Stimulated activated CD4-positive, alpha-beta T cell treated with anti-CD3 and anti-CD28 coated beads, Interleukin-12 subunit alpha, Interleukin-12 subunit beta, amount 100 ng/mL, for 48 hours (primary cell): ENCODE data around the gene DCC.

Experiments
- DNase-seq, 3 donors: peaks; one replicate each; pipeline ENCODE4 v3.0.0-alpha.2; 2020; ENCODE audit warnings: low read depth in 2 of 3, low spot score in 1 of 3

The DCC gene

DNA sequence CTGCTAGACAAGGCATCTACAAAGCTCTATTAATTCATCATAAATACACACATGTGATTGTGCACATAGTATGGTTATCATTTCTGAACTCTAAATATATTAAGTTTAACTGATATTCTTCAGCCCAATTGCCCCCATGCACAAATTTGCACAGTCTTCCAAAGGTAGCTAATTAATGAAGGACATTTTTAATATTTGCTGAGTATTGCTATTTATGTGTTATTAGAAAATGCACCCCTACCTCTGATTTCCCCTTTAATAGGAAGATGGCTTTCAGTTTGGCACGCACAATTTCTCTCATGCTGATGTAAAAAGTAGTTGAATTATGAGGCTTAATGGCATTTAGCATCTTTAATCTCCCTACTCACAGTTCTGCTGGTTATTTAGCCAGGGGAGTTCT, 242.1 kb downstream of the DCC start:
- no peak for DNase-seq

DNA sequence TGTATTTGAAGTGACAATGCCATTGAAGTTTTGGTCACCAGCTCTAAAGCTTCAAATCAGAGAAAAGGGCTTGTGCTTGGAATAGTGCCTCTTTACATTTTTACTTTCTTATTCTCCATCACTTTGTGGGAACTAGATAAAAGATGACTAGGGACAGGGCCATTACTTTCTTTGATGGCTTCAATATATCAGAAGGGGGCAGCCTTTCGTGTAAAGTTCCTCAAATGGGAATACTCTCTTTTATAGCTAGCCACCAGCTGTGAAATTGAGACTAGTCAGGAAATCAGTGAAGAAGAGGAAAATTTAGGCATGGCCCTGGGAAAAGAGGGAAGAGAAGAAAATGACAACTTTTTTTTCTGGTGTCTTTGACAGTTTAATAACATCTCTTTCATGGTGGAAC, 242.5 kb downstream of the DCC start:
- no peak for DNase-seq

GRCh38 chr18:52588931-52589330, 248.9 kb downstream of the DCC start:
- no peak for DNase-seq

- DNase-seq: no peak
These were observed 256.9 kb downstream of the DCC start for GRCh38 chr18:52596748-52597435.

DNA sequence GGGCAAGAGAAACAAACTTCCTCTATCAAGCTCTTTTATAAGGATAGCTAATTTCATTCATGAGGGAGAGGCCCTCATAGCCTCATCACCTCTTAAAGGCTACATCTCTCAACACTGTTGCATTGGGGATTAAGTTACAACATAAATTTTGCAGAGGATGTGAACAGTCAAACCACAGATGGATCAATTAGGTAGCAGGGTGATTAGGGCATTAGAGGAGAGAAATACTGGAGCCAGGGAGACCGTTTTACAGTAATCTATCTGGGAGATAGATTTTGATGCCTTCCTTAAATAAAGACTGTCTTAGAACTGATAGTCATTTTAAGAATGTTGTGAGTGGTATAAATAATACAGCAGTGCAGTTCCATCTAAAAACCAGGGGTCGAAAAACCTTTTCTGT, 258.9 kb downstream of the DCC start:
- no peak for DNase-seq

DNA sequence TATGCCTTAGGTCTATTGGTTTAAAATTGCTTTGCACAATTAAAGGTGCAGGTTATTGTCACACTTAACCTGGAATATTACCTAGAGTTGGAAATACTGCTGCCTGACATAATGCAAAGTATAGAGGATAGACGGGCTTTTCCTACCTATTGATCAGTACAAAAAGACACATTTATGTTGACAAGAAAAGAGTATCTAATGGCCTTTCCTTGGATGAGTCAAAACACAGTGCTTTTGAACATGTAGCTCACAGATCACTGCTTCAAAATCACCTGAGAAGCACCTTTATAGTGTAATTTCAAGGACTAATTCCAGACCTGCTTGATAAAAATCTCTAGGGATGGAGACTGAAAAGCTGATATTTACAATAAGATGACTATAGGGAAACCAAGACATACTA, 262.8 kb downstream of the DCC start:
- no peak for DNase-seq

DNA sequence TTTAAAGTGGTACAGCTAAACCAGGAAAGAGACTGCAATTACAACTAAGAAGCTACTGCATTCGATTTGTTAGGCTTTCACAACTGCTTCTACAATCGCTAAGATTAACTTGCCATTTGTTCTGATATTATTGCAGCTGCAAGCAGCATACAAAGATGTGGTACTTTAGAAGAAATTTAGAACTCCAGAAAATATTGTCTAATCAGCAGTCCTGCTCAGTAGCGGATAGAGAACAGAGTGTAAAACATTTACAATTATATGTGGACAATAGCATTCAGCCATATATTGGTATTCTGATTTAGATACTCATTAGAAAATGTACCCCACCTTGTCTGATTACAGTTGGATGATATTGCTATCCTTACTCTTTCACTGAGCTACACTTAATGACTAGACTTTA, 265.3 kb downstream of the DCC start:
- no peak for DNase-seq

- DNase-seq: no peak
These were observed 268.0 kb downstream of the DCC start for GRCh38 chr18:52607985-52608384.

- DNase-seq: no peak
These were observed 270.6 kb downstream of the DCC start for GRCh38 chr18:52610451-52611115.

DNA sequence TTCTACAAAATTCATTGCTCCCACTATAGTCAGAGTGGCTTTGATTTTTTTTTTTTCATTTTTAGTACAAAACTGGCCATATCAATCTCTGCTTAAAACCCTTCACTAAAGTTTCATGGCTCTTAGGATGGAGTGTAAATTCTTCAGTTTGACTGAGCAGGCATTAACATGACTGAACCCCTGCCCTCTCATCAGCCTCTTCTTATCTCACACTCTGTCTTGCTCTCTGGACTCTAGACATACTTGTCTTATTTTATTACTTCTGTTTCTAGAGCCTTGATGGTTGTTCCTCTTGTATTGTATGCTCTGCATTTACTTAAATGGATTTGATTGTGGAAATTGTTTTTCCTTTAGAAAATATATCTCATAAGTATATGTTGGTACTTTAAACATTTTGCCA, 272.4 kb downstream of the DCC start:
- no peak for DNase-seq

- no peak for DNase-seq
These were observed 275.3 kb downstream of the DCC start for GRCh38 chr18:52615321-52615720.

DNA sequence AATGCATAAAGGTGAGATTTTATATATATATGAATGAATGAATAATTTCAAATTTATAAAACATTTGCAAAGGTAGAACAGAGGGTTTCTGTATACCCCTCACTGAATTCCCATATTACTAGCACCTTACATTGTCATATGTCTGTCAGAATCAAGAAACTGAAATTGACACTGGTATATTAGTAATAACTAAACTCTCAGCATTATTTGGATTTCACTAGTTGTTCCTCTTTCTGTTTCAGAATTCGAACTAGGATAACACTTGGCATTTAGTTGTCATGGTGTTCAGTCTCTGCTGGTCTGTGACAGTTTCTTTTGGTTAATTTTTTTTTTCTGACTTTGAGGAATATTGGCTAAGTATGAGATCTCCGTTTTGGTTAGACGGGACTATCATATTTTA, 275.9 kb downstream of the DCC start:
- no peak for DNase-seq

DNA sequence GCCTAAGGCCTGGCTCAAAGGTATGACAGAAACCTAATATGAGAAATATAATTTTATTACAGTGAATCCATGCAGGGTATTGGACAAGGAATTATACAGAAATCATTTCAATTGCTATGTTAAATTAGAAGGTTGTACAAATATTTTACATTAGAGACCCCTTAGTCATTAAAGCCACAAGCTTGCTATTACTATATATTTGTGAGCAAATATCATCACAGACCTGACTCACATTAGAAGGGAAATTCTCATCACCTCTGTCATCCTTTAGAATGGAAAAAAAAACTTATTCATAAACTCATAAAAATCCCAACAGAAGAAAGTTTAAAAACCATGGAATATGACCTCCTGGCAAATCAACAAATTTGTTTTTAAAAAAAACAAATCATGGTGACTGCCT, 277.9 kb downstream of the DCC start:
- no peak for DNase-seq

GRCh38 chr18:52620926-52621439, 281.0 kb downstream of the DCC start:
- DNase-seq: no peak

- DNase-seq: no peak
These were observed 284.7 kb downstream of the DCC start for GRCh38 chr18:52624702-52625101.

- no peak for DNase-seq
These were observed 296.5 kb downstream of the DCC start for GRCh38 chr18:52636536-52636935.

DNA sequence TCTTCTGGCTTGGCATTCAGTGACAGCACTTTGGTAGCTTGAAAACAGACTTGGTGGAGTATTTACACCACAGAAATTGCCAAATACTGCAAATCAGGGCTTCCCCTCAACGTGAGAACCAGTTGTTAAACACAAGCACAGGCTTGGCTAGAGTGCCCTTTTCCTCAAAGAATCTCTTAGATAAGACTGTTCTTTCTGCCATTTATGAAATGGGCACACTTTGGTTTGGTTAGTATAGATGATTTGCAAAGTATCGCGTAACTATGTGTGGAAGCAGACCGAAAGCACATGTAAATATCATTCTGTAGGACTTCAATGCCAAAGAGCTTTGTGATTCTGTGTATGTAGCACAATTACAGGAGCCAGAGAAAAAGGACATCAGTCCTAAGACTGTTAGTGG, 308.2 kb downstream of the DCC start:
- no peak for DNase-seq

DNA sequence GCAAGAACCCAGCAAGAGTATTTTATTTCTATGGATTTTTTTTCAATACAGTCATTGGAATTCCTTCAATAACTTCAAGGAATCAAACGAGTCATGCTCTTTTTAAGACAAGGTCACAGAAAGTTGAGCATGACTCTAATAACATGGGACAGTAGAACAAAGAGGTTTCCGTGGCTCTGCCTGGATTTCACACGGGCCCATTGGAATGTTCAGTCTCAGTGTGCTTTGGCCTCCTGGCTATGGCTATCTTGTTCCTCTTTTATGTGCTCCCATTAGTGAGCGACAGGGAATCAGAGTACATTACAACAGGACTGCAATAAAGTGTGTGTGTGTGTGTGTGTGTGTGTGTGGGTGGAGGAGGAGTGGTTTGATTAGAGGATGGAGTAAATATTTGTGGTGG, 312.4 kb downstream of the DCC start:
- no peak for DNase-seq

DNA sequence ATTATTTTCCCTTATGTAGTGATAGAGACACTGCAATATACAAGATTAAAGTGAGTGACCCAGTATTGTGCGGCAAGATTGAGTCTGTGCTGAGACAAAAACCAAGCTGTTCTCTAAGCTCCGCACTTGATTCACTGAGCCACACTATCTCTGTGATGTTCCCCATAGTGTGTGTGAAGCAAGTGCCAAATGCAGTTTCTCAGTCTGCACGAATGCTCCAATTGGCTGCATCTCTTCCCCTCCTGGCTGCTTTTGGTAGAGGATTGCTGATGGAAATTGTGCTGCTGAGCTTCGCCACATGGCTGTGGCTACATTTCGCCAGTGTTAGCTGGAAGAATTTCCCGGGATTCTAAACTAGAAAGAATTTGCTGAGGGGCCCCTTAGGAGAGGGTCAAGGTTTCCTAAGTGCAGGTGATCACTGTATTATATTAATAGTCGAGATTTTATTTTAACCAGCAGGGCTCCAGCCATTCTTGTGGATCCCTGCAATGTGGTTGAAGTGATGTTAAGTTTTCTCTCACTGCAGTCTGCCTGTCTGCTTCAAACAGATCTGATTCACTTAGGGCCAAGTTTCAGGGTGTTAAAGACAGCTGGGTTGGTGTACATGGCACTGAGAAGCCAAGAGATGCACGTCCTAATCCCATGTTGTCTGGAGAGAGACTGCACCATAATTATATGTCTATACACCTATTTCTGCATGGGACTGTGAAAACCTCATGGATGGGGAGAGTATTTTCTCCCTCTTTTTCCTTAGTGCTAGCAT, 317.2 kb downstream of the DCC start:
- no peak for DNase-seq

- no peak for DNase-seq
These were observed 327.6 kb downstream of the DCC start for GRCh38 chr18:52667463-52668065.

GRCh38 chr18:52670896-52671295, 330.9 kb downstream of the DCC start:
- no peak for DNase-seq

DNA sequence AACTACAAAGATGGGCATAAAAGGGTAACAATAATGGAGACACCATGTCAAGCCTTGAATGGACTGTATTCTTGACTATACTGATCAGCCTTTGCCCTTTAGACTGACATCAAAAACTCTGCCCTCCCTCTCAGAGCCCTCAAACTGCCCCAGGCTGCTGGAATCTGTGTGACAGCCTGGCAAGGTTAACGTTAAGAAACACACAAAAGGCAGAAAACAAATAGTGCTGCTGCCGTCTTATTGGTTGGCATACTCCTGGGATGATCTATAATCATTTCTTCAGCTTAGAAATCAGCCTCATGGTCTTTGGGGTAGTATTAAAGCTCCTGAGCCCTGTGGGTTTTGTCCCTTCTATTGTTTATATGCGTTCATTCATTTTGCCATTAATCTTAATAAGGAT, 338.0 kb downstream of the DCC start:
- DNase-seq: no peak
